ENCODE results near the gene ELF1. TPM values are rescaled to one million over a fixed set of nuclear protein-coding genes. Genes with fewer than 3 reads are reported as not detected.

Gene ELF1
- total and polyA plus RNA-seq, 10 of the 15 experiments (the other 5 are each of a cell fraction or from before 2014, with no cell fraction given): 43.3 to 97.6 (median 55.7) TPM

DNA sequence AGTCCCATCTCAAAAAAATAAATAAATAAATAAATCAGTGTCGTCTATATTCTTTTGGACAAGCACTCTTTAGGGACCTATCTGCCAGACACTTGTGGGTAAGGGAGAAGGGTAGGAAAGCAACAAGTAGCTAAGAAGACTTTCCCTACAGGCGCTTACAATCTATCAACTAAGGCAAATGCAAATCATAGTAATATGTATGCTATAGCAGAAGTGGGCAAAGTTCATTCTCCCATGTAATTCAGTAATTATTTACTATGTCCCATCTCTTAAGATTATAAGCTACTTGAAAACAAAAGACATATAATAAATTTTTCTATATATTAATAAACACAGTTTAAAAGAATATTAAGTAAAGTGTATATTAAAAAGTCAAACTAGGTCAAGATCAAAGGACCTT, 16.5 kb downstream of the ELF1 start:
- H4K20me1 ChIP-seq (ENCODE audit: control insufficient read depth, insufficient read depth): no peaks in the 10 kb centered on the region
- ChIA-PET POLR2A (interaction anchor here (0.6 to 2.2 kb wide), 10 partner anchors 9 to 57 kb away, joined by 3 to 14 read pairs (median 6); partner anchors contain the start of gene ELF1), CTCF (interaction anchor here (0.9 to 2.8 kb wide), 12 partner anchors 7 to 225 kb away, joined by 3 to 18 read pairs (median 8); partner anchors contain the start of gene ELF1), RAD21 (ENCODE audit: unreplicated experiment) (interaction anchor here (0.7 to 2.4 kb wide), 18 partner anchors 10 to 82 kb away, joined by 3 to 20 read pairs (median 6); partner anchors contain the start of genes ELF1 and WBP4), SMC1A (ENCODE audit: uncharacterized antibody, unreplicated experiment) (interaction anchor here (0.6 to 3.4 kb wide), 21 partner anchors 9 to 1229 kb away, joined by 3 to 19 read pairs (median 8); partner anchors contain the start of genes ELF1 and WBP4)
- WGBS (ENCODE audit: insufficient coverage, insufficient replicate concordance, low lambda C conversion rate, missing lambda C conversion rate): 61% methylated on average over 2 of the region's 2 CpGs
- no peak overlapping the region for H3K4me3 ChIP-seq
- H3K79me2 ChIP-seq (ENCODE audit: control insufficient read depth, insufficient read depth, low read length): peaks cover 99% of the 10 kb centered on the region
- ATAC-seq (no peak), FAIRE-seq (no peak), DNase-seq (ENCODE audit: low read depth, low spot score) (no peak)
- H3K4me1 ChIP-seq (ENCODE audit: control insufficient read depth, insufficient read depth, low read length): peaks cover 54% of the 10 kb centered on the region
- peak overlapping the region; percentile 78; the same call in 1 of the 2 replicates for H3K27ac ChIP-seq (ENCODE audit: control insufficient read depth, insufficient read depth)
- TF ChIP-seq ATF7 (IDR thresholded peaks at IDR 0.05; ENCODE audit: low read depth) (no peak), ZZZ3 (IDR thresholded peaks at IDR 0.05; ENCODE audit: control insufficient read depth, insufficient read length, low read depth) (no peak), SUZ12 (IDR thresholded peaks at IDR 0.05; ENCODE audit: unreplicated experiment) (no peak), RBBP5 (conservative IDR thresholded peaks at IDR 0.05) (no peak), CBFB (IDR thresholded peaks at IDR 0.05; ENCODE audit: low read depth) (no peak), PKNOX1 (IDR thresholded peaks at IDR 0.05) (no peak), MTA2 (IDR thresholded peaks at IDR 0.05; ENCODE audit: low read depth) (no peak), FOS (IDR thresholded peaks at IDR 0.05; ENCODE audit: borderline replicate concordance, extremely low read depth, insufficient read length) (no peak), RELA (IDR thresholded peaks at IDR 0.05; ENCODE audit: borderline replicate concordance, partially characterized antibody) (no peak)
- no peaks in the 10 kb centered on the region for H3K27me3 ChIP-seq (replicated peaks in 1 of 2; ENCODE audit: control insufficient read depth in 2 of 2, insufficient read depth in 2 of 2, low read length in 1 of 2)
- in situ Hi-C loops (cut with MboI): no loop called here
- BruUV-seq (replicated peaks): no TSS peak
- no peak overlapping the region for H3K9ac ChIP-seq (ENCODE audit: control insufficient read depth, insufficient read depth, low read length)
- H3K9me3 ChIP-seq (replicated peaks; ENCODE audit: control insufficient read depth, insufficient read depth, low read length): peaks cover 2% of the 10 kb centered on the region; the same call in 2 of the 3 replicates
- 0 out of 2 replicates have a peak overlapping the region, but pooled peaks have one; percentile 32 for H3K4me2 ChIP-seq (ENCODE audit: control insufficient read depth, insufficient read depth)
- no peak overlapping the region for H2AFZ ChIP-seq (ENCODE audit: control insufficient read depth, low read depth, low read length)
- H3K36me3 ChIP-seq (ENCODE audit: control insufficient read depth in 2 of 2, insufficient read depth in 2 of 2, low read length in 1 of 2): peaks cover 2 to 18% of the 10 kb centered on the region in 2 experiments; a peak in 3 of 4 replicates
- intact Hi-C loops (cut with micrococcal nuclease; ENCODE audit: unreplicated experiment): no loop called here
